OCI-LY3 (cell line): Measurements from ENCODE around the gene NDST1.

Experiments used
- H2AFZ ChIP-seq: fragments of 200-600, 300-600 bp; shearing (Covaris generic); 2 replicates; pipeline ENCODE4 v1.6.0; 2014; ENCODE audit warnings: antibody characterized with exemption, low read depth, low read length
- H3K27ac ChIP-seq: fragments of 200-600, 300-600 bp; sonication (generic); 2 replicates; pipeline ENCODE4 v1.5.1; 2014; ENCODE audit warnings: mild to moderate bottlenecking, low read length, moderate library complexity, mixed read lengths
- H3K27me3 ChIP-seq: fragments of 200-600, 300-600 bp; sonication (generic); 2 replicates; pipeline ENCODE4 v1.6.1; 2014; ENCODE audit warnings: low read depth, low read length, mixed read lengths
- H3K36me3 ChIP-seq: fragments of 200-600, 300-600 bp; sonication (generic); replicated peaks from 2 replicates; pipeline ENCODE3; 2014; ENCODE audit warnings: low read depth, low read length, mixed read lengths
- H3K4me1 ChIP-seq: fragments of 300-600, 200-600 bp; sonication (generic); 2 replicates; pipeline ENCODE4 v1.6.1; 2014; ENCODE audit warnings: low read length, mixed read lengths
- H3K4me2 ChIP-seq: fragments of 200-600, 300-600 bp; sonication (generic); 2 replicates; pipeline ENCODE4 v1.6.1; 2014; ENCODE audit warnings: low read length, mixed read lengths
- H3K4me3 ChIP-seq: fragments of 300-600, 200-600 bp; sonication (generic); 2 replicates; pipeline ENCODE4 v1.5.1; 2014; ENCODE audit warnings: antibody characterized with exemption, mild to moderate bottlenecking, low read length, moderate library complexity
- H3K79me2 ChIP-seq: fragments of 300-600, 200-600 bp; shearing (Covaris generic); 2 replicates; pipeline ENCODE4 v1.6.1; 2014; ENCODE audit warnings: mild to moderate bottlenecking, low read length, mixed read lengths
- H3K9ac ChIP-seq: fragments of 300-600, 200-600 bp; shearing (Covaris generic); 2 replicates; pipeline ENCODE4 v1.6.0; 2014; ENCODE audit warnings: mild to moderate bottlenecking, low read length, moderate library complexity
- H3K9me3 ChIP-seq: fragments of 200-600, 300-600 bp; shearing (Covaris generic); 2 replicates; pipeline ENCODE4 v1.6.1; 2014; ENCODE audit warnings: low read length, mixed read lengths; ENCODE audit not compliant: insufficient read depth
- H4K20me1 ChIP-seq: fragments of 200-600, 300-600 bp; sonication (generic); 2 replicates; pipeline ENCODE4 v1.6.1; 2016; ENCODE audit warnings: low read length, mixed read lengths; ENCODE audit not compliant: insufficient read depth
- EZH2phosphoT487 ChIP-seq: fragments of 200-600 bp; shearing (Covaris generic); IDR thresholded peaks from 2 replicates; pipeline ENCODE4 v1.6.1; 2018; ENCODE audit warnings: antibody characterized with exemption, mixed run types, low read depth
- TF ChIP-seq, protein P1 (sequence below): fragments of 200-600, 300-600 bp; sonication (generic); IDR thresholded peaks from 2 replicates; pipeline ENCODE4 v1.5.1; 2014; ENCODE audit warnings: antibody characterized with exemption, low read length, low read depth

NDST1 gene

GRCh38 chr5:150525781-150526180 lies 17.9 kb downstream of the NDST1 start:
- Histone ChIP-seq H3K4me1 (no peaks in the 10 kb centered on the region), H4K20me1 (no peaks in the 10 kb centered on the region)

GRCh38 chr5:150527038-150527437 lies 19.1 kb downstream of the NDST1 start:
- no peaks in the 10 kb centered on the region for H3K36me3 ChIP-seq
- no peaks in the 10 kb centered on the region for H3K79me2 ChIP-seq

More at GRCh38 chr5:150525781-150526180, 17.9 kb downstream of the NDST1 start:
- Histone ChIP-seq H3K9ac (no peak overlapping the region), H3K9me3 (no peaks in the 10 kb centered on the region), H3K79me2 (no peaks in the 10 kb centered on the region), H3K4me3 (no peak overlapping the region), H3K4me2 (no peak overlapping the region), H3K36me3 (no peaks in the 10 kb centered on the region), H2AFZ (no peak overlapping the region), H3K27me3 (no peaks in the 10 kb centered on the region), H3K27ac (no peak overlapping the region)
- TF ChIP-seq EZH2phosphoT487 = no peak
- TF ChIP-seq, protein P1, sequence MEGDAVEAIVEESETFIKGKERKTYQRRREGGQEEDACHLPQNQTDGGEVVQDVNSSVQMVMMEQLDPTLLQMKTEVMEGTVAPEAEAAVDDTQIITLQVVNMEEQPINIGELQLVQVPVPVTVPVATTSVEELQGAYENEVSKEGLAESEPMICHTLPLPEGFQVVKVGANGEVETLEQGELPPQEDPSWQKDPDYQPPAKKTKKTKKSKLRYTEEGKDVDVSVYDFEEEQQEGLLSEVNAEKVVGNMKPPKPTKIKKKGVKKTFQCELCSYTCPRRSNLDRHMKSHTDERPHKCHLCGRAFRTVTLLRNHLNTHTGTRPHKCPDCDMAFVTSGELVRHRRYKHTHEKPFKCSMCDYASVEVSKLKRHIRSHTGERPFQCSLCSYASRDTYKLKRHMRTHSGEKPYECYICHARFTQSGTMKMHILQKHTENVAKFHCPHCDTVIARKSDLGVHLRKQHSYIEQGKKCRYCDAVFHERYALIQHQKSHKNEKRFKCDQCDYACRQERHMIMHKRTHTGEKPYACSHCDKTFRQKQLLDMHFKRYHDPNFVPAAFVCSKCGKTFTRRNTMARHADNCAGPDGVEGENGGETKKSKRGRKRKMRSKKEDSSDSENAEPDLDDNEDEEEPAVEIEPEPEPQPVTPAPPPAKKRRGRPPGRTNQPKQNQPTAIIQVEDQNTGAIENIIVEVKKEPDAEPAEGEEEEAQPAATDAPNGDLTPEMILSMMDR = no peak

GRCh38 chr5:150527808-150528207 lies 19.9 kb downstream of the NDST1 start:
- Histone ChIP-seq H3K79me2 (no peaks in the 10 kb centered on the region), H3K9me3 (no peaks in the 10 kb centered on the region), H3K4me1 (no peaks in the 10 kb centered on the region), H3K36me3 (no peaks in the 10 kb centered on the region), H4K20me1 (no peaks in the 10 kb centered on the region), H3K4me3 (no peak overlapping the region), H3K27me3 (no peaks in the 10 kb centered on the region), H3K9ac (no peak overlapping the region), H3K27ac (no peak overlapping the region), H2AFZ (no peak overlapping the region), H3K4me2 (no peak overlapping the region)
- TF ChIP-seq EZH2phosphoT487 = no peak
- TF ChIP-seq, protein P1 = no peak

More at GRCh38 chr5:150527038-150527437, 19.1 kb downstream of the NDST1 start:
- Histone ChIP-seq H3K27me3 (no peaks in the 10 kb centered on the region), H3K9ac (no peak overlapping the region), H3K27ac (no peak overlapping the region), H3K4me2 (no peak overlapping the region), H3K9me3 (no peaks in the 10 kb centered on the region), H3K4me1 (no peaks in the 10 kb centered on the region), H2AFZ (no peak overlapping the region), H4K20me1 (no peaks in the 10 kb centered on the region), H3K4me3 (no peak overlapping the region)
- TF ChIP-seq EZH2phosphoT487 = no peak
- TF ChIP-seq, protein P1 = no peak

GRCh38 chr5:150528924-150529546 lies 21.1 kb downstream of the NDST1 start:
- H3K4me1 ChIP-seq = no peaks in the 10 kb centered on the region
- no peaks in the 10 kb centered on the region for H3K36me3 ChIP-seq
- H2AFZ ChIP-seq = no peak overlapping the region
- no peaks in the 10 kb centered on the region for H4K20me1 ChIP-seq
- no peaks in the 10 kb centered on the region for H3K79me2 ChIP-seq
- H3K9me3 ChIP-seq = no peaks in the 10 kb centered on the region
- no peak overlapping the region for H3K4me2 ChIP-seq
- no peaks in the 10 kb centered on the region for H3K27me3 ChIP-seq
- TF ChIP-seq, protein P1 = no peak
- no peak for TF ChIP-seq EZH2phosphoT487
- H3K27ac ChIP-seq = no peak overlapping the region
- no peak overlapping the region for H3K4me3 ChIP-seq
- H3K9ac ChIP-seq = no peak overlapping the region
